HG03064 (cell line): Measurements from ENCODE around the gene ALX3.

Experiments
- ATAC-seq: cut with Tn5 transposase; IDR thresholded peaks from one replicate; pipeline ENCODE4 v1.9.1; 2021; ENCODE audit warnings: low read depth; ENCODE audit not compliant: unreplicated experiment

Gene ALX3

GRCh38 chr1:110067479-110067892 is 3.0 kb downstream of the ALX3 start:
- no peak for ATAC-seq

- no peak for ATAC-seq
Measured at GRCh38 chr1:110065841-110066240, 4.6 kb downstream of the ALX3 start.

DNA sequence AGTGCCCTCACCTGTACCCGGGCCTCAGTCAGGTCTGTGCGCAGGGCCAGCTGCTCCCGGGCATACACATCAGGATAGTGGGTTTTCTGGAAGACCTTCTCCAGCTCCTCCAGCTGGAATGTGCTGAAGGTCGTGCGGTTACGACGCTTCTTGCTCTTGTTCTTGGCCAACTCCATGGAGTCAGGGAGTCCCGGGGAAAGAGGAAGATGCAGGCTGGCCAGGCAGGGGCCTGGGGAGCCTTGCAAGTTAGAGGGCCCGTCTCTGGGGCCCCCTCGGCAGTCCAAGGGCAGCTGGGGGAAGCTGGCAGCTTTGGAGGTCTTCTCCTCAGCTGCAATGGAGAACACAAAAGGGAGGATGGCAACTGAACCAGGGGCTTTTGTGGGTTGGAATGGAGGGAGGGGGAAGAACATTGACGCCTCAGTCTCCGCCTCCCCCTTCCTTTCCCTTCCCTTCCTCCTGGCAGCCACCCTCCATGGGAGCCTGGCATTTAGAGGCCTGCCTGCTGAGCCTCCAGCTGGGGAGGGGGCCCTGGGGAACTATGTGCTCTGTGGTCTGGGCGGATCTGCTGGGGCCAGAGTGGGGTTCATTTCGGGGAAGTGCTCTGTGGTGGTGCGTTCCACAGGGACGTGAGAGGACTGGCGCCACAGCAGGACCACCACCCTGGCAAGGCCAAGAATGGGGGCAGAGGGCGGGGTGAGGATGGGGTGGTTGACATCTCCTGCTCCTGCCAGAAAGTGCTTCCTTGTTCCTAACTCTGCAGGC is 5.7 kb downstream of the ALX3 start:
- ATAC-seq = no peak

DNA sequence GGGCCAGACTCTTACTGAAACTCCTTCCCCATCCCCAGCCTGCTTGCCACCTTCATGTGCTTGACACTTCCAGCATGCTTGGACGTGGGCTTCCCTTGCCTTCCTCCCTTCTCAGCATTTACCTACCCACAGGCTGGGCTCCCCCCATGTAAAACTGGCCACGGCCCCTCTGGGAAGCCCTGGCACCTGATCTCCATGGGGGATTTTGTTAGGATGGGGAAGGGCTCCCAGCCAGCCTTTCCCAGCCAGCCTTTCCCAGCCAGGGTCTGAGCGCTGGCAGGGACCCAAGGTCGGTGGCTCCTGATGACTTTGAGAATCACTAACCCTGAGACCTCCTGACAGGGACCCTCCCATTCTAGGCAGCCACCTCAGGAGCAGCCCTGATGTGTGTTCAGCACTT is 6.7 kb downstream of the ALX3 start:
- ATAC-seq = no peak

- no peak for ATAC-seq
Measured at GRCh38 chr1:110062612-110063011, 7.9 kb downstream of the ALX3 start.

DNA sequence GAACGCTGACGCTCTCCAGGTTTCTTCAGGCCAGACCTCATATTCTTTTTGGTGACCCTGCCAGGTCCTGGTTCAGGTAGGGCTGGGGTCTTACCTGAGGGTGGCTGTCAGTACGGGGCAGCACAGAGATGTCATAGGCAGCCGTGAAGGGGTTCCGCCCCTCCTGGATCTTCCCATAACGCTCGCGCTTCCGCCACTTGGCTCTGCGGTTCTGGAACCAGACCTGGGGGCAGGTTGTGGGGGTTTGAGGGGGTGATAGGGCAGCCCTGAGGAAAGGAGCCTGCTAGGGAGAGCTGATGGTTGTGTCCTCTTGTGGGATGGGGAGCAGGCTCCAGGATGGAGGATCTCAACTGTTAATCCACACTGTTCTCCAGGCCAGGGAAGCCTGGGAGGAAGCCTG is 9.1 kb downstream of the ALX3 start:
- ATAC-seq = no peak

DNA sequence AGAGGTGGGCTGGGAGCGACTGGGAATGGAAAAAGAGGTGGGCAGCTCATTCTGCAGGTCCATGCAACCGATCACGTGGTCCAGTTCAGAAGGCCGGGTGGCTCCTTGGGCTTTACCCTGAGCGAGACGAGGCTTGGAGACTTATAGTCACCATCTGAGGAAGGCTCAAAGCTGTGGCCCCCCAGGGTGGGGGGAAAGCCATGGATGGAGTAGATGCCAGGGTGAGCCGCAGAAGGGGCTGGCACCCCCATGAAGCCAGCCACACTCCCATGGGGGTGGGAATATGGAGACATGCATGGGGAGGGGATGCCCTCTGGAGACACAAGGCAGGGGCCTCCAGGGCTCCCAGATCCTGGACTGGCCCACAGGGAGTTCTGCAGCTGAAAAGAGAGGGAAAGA is 9.8 kb downstream of the ALX3 start:
- ATAC-seq = no peak

DNA sequence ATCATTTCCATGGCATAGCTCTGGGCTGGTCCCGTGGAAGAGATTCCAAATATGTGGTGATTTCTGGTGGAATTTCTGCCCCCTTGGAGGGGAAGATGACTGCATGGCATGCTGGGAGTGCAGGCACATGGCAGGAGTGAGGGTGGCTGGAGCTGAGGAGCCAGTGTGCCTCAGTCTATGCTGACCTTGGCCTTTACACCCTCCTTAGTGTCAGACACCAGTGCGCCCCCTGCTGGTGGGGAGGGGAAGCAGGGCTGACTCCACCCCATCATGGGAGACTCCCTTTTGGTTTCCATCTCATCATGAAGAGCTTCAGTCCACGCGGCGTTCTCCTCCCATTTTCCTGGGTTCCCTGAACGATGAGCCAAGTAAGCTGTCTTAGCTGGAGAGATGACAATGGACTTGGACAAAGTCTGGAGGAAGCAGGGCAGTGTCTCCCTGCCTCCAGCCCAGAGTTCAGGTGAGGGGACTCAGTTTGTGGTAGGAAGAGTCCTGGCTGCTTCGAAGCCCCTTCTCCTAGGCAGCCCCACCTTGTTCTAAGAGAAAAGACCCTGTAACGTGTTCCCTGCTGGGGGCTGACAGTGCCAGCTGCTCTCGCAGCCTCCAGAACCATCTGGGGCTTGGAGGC is 10.3 kb downstream of the ALX3 start:
- ATAC-seq = no peak

GRCh38 chr1:110059133-110059863 is 11.2 kb downstream of the ALX3 start:
- ATAC-seq = no peak

DNA sequence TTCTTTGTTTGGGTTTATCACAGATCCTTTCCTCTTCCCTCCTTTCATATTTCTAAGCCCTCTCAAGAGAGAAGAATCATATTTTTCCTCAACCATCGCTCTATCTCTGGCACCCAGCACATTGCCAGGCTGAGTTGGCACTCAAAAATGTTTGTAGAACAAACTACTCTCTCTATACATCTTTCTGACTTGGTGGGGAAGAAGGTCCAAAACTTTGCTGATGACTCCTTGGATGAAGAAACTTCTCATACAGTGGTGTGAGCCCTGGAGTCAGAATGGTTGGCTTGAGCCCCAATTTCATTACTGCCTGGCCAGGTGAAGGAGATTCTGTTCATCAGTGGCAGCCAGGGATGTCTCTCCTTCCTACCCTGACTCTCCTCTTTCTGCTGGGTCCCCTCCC is 11.9 kb downstream of the ALX3 start:
- ATAC-seq = no peak

DNA sequence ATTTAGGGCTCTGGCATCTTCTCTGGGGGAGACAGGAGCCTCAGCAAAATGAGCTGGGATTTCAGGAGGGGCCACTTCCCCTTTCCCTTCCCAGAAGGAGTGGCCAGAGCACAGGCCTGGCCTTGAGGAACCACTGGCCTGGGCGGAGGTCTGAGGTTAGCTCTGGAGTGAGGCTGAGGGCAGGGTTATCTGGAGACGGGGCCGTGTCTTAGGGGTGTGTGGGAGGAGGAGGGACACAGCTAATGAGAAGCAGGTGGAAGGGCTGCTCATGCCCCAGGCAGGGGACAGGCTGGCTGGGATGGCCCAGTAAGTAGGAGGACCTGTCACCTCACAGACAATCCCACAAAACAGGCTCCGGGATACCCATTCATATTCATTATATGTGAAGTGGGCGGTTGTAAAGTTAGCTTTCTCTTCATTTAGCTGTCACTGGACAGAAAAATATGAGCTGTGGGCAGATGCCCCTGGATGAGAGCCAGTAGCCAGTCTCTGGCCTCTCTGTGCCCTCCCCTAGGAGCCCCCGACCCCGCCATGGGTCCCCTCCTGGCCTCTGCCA is 12.4 kb downstream of the ALX3 start:
- ATAC-seq = no peak

DNA sequence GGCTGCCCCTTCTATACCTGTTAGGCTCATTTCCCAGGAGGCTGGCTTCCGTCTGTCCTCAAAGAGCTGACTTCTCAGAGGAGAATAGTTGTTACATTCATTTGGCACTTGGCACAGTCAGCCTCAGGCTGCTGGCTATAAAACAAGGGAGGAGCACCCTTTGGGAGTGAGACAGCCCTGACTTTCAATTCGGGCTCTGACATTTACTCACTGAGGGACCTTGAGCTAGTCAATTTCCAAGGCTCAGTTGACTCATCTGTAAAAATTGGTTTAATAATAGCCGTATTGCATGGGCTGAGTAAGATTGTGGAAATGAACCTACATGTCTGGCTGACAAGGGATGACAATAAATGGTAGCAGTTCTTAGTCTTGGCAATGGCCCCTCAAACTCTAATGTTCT is 13.7 kb downstream of the ALX3 start:
- ATAC-seq = no peak

DNA sequence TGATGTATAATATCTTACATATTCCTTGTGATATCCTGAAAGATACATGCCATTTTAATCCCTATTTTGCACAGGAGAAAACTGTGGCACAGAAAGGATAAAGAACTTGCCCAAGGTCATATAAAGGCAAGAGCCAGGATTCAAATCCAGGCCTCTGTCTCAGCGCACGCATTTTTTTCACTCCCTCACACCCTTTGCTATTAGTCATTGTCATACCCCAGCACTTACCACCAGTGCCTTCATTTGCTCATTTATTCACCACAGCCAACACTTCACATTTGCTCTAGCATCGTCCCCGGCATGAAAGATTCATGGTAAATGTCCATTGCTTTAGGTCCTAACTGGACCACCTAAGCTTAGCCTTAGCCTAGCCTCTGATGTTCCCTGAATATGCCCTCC is 14.2 kb downstream of the ALX3 start:
- ATAC-seq = no peak

GRCh38 chr1:110055493-110056284 is 14.8 kb downstream of the ALX3 start:
- no peak for ATAC-seq

DNA sequence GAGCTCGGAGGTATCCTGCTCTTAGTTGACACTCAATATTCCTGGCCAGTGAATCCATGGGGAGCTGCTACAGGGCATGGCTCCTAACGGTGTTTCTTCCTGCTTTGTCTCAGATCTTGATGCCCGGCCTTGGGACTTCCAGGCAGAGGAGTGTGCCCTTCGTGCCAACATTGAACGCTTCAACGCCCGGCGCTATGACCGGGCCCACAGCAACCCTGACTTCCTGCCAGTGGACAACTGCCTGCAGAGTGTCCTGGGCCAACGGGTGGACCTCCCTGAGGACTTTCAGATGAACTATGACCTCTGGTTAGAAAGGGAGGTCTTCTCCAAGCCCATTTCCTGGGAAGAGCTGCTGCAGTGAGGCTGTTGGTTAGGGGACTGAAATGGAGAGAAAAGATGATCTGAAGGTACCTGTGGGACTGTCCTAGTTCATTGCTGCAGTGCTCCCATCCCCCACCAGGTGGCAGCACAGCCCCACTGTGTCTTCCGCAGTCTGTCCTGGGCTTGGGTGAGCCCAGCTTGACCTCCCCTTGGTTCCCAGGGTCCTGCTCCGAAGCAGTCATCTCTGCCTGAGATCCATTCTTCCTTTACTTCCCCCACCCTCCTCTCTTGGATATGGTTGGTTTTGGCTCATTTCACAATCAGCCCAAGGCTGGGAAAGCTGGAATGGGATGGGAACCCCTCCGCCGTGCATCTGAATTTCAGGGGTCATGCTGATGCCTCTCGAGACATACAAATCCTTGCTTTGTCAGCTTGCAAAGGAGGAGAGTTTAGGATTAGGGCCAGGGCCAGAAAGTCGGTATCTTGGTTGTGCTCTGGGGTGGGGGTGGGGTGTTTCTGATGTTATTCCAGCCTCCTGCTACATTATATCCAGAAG is 16.7 kb downstream of the ALX3 start:
- ATAC-seq = no peak

DNA sequence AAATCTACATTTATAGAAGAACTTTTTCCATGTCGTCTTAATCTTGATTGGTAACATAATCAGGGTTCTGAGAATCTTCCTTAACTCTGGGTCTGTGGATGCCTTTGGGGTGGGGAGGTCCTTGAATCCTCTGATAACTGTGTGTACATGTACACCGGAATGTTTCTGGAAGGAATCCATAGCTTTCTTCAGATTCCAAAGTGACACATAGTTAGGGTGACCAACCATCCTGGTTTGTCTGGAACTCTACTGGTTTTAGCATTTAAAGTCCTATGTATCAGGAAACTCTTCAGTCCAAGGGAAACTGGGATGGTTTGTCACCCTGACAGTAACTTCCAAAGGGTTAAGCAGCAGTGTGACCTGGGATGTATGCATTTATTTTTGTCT is 19.2 kb downstream of the ALX3 start:
- ATAC-seq = no peak

DNA sequence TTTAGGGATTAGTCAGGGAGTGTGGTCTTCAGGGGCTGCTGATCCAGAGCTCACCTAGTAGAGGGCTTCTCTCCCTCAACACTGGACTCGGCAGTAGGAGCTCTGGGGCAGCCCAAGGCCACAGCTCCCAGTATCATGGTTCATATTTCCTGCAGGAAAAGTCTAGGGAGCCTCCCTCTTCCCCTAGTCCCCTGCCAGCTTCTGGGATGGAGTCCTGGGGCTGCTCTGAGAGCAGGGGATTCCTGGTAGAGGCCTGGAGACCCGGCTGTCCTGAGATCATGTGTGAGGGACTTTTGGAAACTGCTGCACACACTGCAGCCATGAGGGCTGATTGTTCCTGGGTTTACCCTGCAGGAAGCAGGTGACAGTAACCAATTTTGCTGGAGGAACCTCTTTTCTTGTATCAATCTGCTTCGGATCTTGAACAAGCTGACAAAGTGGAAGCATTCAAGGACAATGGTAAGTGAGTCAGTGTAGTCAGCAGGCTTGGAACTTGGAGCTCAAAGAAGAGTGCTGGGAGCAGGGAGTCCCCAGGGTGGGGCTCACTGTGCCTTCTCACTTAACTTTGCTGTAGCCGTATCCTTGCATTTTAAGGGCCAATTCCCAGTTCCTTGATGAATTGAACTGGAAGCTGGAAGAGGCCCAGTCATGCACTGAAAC is 19.7 kb downstream of the ALX3 start:
- ATAC-seq = no peak

- no peak for ATAC-seq
Measured at GRCh38 chr1:110049801-110050601, 20.5 kb downstream of the ALX3 start.
